Upper lobe of left lung (tissue), 4 donors: ENCODE results near the gene WBP1.

Experiments
- EP300 ChIP-seq, 4 donors: sonication (generic); formaldehyde crosslinking; IDR thresholded peaks; one replicate each; pipeline ENCODE4 v1.5.1; 2017; ENCODE audit warnings: antibody characterized with exemption in 4 of 4, control low read depth in 2 of 4
- POLR2A ChIP-seq, 4 donors: fragments of 450-650 bp; IDR thresholded peaks; one replicate each; pipeline ENCODE4 v1.5.1; 2016 to 2017; ENCODE audit warnings: antibody characterized with exemption in 4 of 4, mild to moderate bottlenecking in 2 of 4
- POLR2AphosphoS5 ChIP-seq, 2 donors: sonication (generic); formaldehyde crosslinking; IDR thresholded peaks; one replicate each; pipeline ENCODE4 v1.5.1; 2017; ENCODE audit warnings: antibody characterized with exemption in 2 of 2
- TF ChIP-seq, protein P1 (sequence below), 6 experiments: fragments of 450-650 bp in 4 of 6; fragments of 200-600 bp in 2 of 6; sonication (generic) in 2 of 6; IDR thresholded peaks; one replicate each; pipeline ENCODE4 v1.5.1; 2016 to 2019; ENCODE audit warnings: antibody characterized with exemption in 6 of 6

GRCh38 chr2:74495440-74495839 is 37.2 kb downstream of the WBP1 start:
- TF ChIP-seq, protein P1, sequence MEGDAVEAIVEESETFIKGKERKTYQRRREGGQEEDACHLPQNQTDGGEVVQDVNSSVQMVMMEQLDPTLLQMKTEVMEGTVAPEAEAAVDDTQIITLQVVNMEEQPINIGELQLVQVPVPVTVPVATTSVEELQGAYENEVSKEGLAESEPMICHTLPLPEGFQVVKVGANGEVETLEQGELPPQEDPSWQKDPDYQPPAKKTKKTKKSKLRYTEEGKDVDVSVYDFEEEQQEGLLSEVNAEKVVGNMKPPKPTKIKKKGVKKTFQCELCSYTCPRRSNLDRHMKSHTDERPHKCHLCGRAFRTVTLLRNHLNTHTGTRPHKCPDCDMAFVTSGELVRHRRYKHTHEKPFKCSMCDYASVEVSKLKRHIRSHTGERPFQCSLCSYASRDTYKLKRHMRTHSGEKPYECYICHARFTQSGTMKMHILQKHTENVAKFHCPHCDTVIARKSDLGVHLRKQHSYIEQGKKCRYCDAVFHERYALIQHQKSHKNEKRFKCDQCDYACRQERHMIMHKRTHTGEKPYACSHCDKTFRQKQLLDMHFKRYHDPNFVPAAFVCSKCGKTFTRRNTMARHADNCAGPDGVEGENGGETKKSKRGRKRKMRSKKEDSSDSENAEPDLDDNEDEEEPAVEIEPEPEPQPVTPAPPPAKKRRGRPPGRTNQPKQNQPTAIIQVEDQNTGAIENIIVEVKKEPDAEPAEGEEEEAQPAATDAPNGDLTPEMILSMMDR (IDR thresholded peaks at IDR 0.05), result no peak
- TF ChIP-seq POLR2A (IDR thresholded peaks at IDR 0.05), result no peak
- TF ChIP-seq POLR2AphosphoS5 (IDR thresholded peaks at IDR 0.05), result no peak
- TF ChIP-seq EP300 (IDR thresholded peaks at IDR 0.05), result no peak
